Measurements from ENCODE around the gene SSTR3. TPM values are rescaled to one million over a fixed set of nuclear protein-coding genes. Genes with fewer than 3 reads are reported as not detected.

SSTR3 gene
- total RNA-seq, 1 experiment from 2014 or later: not detected

- H3K9me3 Mint-ChIP-seq (ENCODE audit: unreplicated experiment): no peaks in the 10 kb centered on the region
- H3K4me1 Mint-ChIP-seq (ENCODE audit: insufficient read depth, unreplicated experiment): peaks cover 26% of the 10 kb centered on the region
- peak overlapping the region; percentile 22 for H3K27ac Mint-ChIP-seq (ENCODE audit: low read depth, unreplicated experiment)
- H3K4me3 Mint-ChIP-seq (ENCODE audit: unreplicated experiment): no peak overlapping the region
- BruUV-seq (replicated peaks): no TSS peak
- DNase-seq (ENCODE audit: unreplicated experiment): no peak
- TF ChIP-seq, protein P1, sequence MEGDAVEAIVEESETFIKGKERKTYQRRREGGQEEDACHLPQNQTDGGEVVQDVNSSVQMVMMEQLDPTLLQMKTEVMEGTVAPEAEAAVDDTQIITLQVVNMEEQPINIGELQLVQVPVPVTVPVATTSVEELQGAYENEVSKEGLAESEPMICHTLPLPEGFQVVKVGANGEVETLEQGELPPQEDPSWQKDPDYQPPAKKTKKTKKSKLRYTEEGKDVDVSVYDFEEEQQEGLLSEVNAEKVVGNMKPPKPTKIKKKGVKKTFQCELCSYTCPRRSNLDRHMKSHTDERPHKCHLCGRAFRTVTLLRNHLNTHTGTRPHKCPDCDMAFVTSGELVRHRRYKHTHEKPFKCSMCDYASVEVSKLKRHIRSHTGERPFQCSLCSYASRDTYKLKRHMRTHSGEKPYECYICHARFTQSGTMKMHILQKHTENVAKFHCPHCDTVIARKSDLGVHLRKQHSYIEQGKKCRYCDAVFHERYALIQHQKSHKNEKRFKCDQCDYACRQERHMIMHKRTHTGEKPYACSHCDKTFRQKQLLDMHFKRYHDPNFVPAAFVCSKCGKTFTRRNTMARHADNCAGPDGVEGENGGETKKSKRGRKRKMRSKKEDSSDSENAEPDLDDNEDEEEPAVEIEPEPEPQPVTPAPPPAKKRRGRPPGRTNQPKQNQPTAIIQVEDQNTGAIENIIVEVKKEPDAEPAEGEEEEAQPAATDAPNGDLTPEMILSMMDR (IDR thresholded peaks at IDR 0.05; ENCODE audit: unreplicated experiment): no peak
- ChIA-PET POLR2A (interaction anchor here (0.6 kb wide), 1 partner anchor 151 kb away, joined by 3 read pairs; no protein-coding TSS in a partner anchor), CTCF (interaction anchor here (0.5 to 0.7 kb wide), 3 partner anchors 23 to 181 kb away, joined by 3 read pairs; no protein-coding TSS in a partner anchor)
- no peaks in the 10 kb centered on the region for H3K27me3 Mint-ChIP-seq (ENCODE audit: insufficient read depth, unreplicated experiment)
- H3K36me3 Mint-ChIP-seq (ENCODE audit: insufficient read depth, unreplicated experiment): no peaks in the 10 kb centered on the region
- intact Hi-C loops (cut with micrococcal nuclease): loop anchor here (5.0 to 10.0 kb wide), 2 partner anchors 320 to 412 kb away; no protein-coding TSS in a partner anchor
These were observed 17.5 kb downstream of the SSTR3 start for GRCh38 chr22:37194750-37195149.

- POLR2A ChIA-PET: interaction anchor here (0.6 to 1.2 kb wide), 3 partner anchors 15 to 426 kb away, joined by 3 read pairs; partner anchors contain the start of gene IFT27
- no peak for DNase-seq (ENCODE audit: unreplicated experiment)
- peaks cover 36% of the 10 kb centered on the region for H3K4me1 Mint-ChIP-seq (ENCODE audit: insufficient read depth, unreplicated experiment)
- TF ChIP-seq, protein P1 (IDR thresholded peaks at IDR 0.05; ENCODE audit: unreplicated experiment): no peak
- no peaks in the 10 kb centered on the region for H3K36me3 Mint-ChIP-seq (ENCODE audit: insufficient read depth, unreplicated experiment)
- intact Hi-C loops (cut with micrococcal nuclease): loop anchor here (10.0 kb wide), 1 partner anchor 319 kb away; no protein-coding TSS in a partner anchor
- H3K9me3 Mint-ChIP-seq (ENCODE audit: unreplicated experiment): no peaks in the 10 kb centered on the region
- H3K4me3 Mint-ChIP-seq (ENCODE audit: unreplicated experiment): no peak overlapping the region
- no peak overlapping the region for H3K27ac Mint-ChIP-seq (ENCODE audit: low read depth, unreplicated experiment)
- BruUV-seq (replicated peaks): no TSS peak
- no peaks in the 10 kb centered on the region for H3K27me3 Mint-ChIP-seq (ENCODE audit: insufficient read depth, unreplicated experiment)
- CTCF ChIA-PET: interaction anchor here (1.0 kb wide), 1 partner anchor 14 kb away, joined by 3 read pairs; no protein-coding TSS in a partner anchor
These were observed 18.6 kb downstream of the SSTR3 start for GRCh38 chr22:37193629-37194191.

DNA sequence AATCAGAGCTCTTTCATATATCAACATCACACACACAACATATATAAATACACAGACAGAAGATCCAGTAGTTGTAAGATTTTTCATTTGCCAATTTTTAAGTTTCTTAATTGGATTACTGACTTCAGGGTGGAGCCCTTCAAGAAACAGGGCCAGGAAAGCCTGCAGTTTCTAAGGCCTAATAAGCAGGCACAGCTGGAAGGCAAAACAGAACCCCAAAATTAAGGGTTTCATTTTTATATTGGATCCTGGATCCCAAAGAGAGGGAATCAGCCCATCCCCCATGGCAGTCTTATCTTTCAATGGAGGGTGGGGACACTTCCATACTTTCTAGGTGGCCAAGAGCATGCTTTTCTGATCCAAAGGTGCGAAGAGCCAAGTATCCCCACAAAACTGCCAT lies 19.5 kb downstream of the SSTR3 start:
- TF ChIP-seq, protein P1 (IDR thresholded peaks at IDR 0.05; ENCODE audit: unreplicated experiment): no peak
- Mint-ChIP-seq H3K4me1 (ENCODE audit: insufficient read depth, unreplicated experiment) (peaks cover 38% of the 10 kb centered on the region), H3K27me3 (ENCODE audit: insufficient read depth, unreplicated experiment) (no peaks in the 10 kb centered on the region), H3K4me3 (ENCODE audit: unreplicated experiment) (no peak overlapping the region), H3K27ac (ENCODE audit: low read depth, unreplicated experiment) (no peak overlapping the region), H3K36me3 (ENCODE audit: insufficient read depth, unreplicated experiment) (peaks cover 3% of the 10 kb centered on the region), H3K9me3 (ENCODE audit: unreplicated experiment) (no peaks in the 10 kb centered on the region)
- intact Hi-C loops (cut with micrococcal nuclease): loop anchor here (10.0 kb wide), 1 partner anchor 318 kb away; no protein-coding TSS in a partner anchor
- CTCF ChIA-PET: interaction anchor here (1.0 kb wide), 1 partner anchor 67 kb away, joined by 5 read pairs; no protein-coding TSS in a partner anchor
- no peak for DNase-seq (ENCODE audit: unreplicated experiment)
- POLR2A ChIA-PET: interaction anchor here (0.6 to 1.8 kb wide), 4 partner anchors 11 to 425 kb away, joined by 3 to 5 read pairs (median 4); partner anchors contain the start of gene IFT27
- no TSS peak for BruUV-seq (replicated peaks)

GRCh38 chr22:37192204-37192603 lies 20.1 kb downstream of the SSTR3 start:
- Mint-ChIP-seq H3K4me3 (ENCODE audit: unreplicated experiment) (no peak overlapping the region), H3K27ac (ENCODE audit: low read depth, unreplicated experiment) (no peak overlapping the region), H3K36me3 (ENCODE audit: insufficient read depth, unreplicated experiment) (peaks cover 5% of the 10 kb centered on the region), H3K4me1 (ENCODE audit: insufficient read depth, unreplicated experiment) (peaks cover 35% of the 10 kb centered on the region), H3K27me3 (ENCODE audit: insufficient read depth, unreplicated experiment) (no peaks in the 10 kb centered on the region), H3K9me3 (ENCODE audit: unreplicated experiment) (no peaks in the 10 kb centered on the region)
- TF ChIP-seq, protein P1 (IDR thresholded peaks at IDR 0.05; ENCODE audit: unreplicated experiment): no peak
- intact Hi-C loops (cut with micrococcal nuclease): loop anchor here (10.0 kb wide), 1 partner anchor 317 kb away; no protein-coding TSS in a partner anchor
- CTCF ChIA-PET: interaction anchor here (1.0 kb wide), 1 partner anchor 68 kb away, joined by 5 read pairs; no protein-coding TSS in a partner anchor
- POLR2A ChIA-PET: interaction anchor here (1.0 to 1.8 kb wide), 2 partner anchors 10 to 14 kb away, joined by 4 to 5 read pairs; no protein-coding TSS in a partner anchor
- BruUV-seq (replicated peaks): no TSS peak
- DNase-seq (ENCODE audit: unreplicated experiment): no peak

Measured in MCF 10A (cell line).